GM10266 (cell line): Measurements from ENCODE around the gene PFDN4.

Experiments
- DNase-seq: peaks from one replicate; pipeline ENCODE4 v3.0.0; 2012; ENCODE audit errors: extremely low spot score
- CTCF ChIP-seq: IDR thresholded peaks from 2 replicates; pipeline ENCODE4 v1.5.1; 2012; ENCODE audit warnings: mild to moderate bottlenecking, low read depth; ENCODE audit not compliant: control insufficient read depth, insufficient read depth; ENCODE audit errors: missing control alignments

PFDN4 gene

GRCh38 chr20:54250691-54251090 is 42.8 kb downstream of the PFDN4 start:
- no peak for TF ChIP-seq CTCF
- no peak for DNase-seq

GRCh38 chr20:54251096-54251495 is 43.2 kb downstream of the PFDN4 start:
- no peak for DNase-seq

DNA sequence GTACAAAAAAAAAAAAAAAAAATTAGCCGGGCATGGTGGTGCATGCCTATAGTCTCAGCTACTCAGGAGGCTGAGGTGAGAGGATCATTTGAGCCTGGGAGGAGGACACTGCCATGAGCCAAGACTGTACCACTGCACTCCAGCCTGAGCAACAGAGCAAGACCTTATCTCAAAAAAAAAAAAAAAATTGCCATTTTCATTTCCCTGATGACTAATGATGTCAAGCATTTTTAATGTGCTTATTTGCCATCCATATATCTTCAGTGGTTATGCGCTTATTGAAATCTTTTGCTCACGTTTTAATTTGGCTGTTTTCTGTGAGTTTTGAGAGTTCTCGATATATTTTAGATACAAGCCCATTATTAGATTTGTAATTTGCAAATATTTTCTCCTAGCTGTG is 46.7 kb downstream of the PFDN4 start:
- TF ChIP-seq CTCF = no peak
- no peak for DNase-seq

More at GRCh38 chr20:54251096-54251495, 43.2 kb downstream of the PFDN4 start:
- no peak for TF ChIP-seq CTCF

DNA sequence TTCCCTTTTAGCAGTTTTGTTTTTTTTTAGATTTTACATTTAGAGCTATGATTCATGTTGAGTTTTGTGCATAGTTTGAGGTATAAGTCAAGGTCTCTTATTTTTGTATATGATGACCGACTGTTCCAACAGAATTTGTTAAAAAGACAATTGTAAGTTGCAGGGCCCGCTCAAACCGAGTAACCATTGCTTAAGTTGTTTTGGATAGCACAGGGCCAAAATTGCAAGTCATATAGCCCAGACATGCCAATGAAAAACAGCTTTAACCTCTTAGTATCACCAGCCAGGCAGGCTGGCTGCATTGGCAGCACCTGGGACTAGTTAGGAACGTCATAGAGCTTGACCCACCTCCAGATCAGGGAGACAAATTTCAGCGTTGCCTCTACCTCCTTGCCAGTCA is 47.3 kb downstream of the PFDN4 start:
- no peak for DNase-seq

GRCh38 chr20:54256202-54256601 is 48.3 kb downstream of the PFDN4 start:
- TF ChIP-seq CTCF = no peak
- DNase-seq = no peak

More for the DNA sequence above, 47.3 kb downstream of the PFDN4 start:
- TF ChIP-seq CTCF = no peak

GRCh38 chr20:54257071-54257816 is 49.4 kb downstream of the PFDN4 start:
- no peak for TF ChIP-seq CTCF
- no peak for DNase-seq

DNA sequence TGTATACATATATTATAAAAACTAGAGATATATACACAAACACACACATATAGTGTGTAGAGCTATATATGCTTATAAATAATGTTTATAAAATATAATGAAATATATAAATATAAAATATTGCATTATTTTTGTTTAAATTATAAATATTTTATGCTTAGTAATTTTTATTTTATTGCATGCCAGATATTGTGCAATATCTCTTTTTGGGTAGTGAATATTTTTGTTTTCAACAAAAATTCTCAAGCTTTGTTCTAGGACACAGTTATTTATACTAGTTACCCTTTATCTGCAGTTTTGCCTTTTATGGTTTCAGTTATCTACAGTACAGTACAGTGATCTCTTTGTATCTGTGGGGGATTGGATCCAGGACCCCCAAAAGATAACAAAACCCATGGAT is 52.2 kb downstream of the PFDN4 start:
- DNase-seq = no peak
- no peak for TF ChIP-seq CTCF
